ENCODE results near the gene L3MBTL4.
"Not testable (repeated sequence)": the region's sequence is repeated elsewhere in the genome, so short reads cannot be mapped to it uniquely, and the experiment has no call there.

The L3MBTL4 gene

DNA sequence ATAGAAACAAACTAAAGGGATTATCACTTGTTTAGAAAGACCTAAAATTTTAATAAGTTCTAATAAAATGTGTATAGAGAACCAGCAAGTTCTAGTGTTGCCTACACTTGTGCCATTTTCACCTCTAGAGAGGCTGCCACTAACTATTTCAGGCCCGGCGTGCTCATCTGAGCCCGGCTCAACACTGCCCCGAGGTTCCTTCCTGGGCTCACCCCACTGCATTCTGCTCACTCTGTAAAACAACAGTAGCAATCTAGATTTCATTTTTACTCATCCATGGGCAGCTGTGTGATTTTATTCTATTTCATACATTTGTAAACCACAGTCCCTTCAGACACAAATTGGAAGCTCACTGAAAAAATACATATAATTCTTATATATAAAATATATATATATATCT is 253.2 kb downstream of the L3MBTL4 start:
- DNase-seq, result no peak

DNA sequence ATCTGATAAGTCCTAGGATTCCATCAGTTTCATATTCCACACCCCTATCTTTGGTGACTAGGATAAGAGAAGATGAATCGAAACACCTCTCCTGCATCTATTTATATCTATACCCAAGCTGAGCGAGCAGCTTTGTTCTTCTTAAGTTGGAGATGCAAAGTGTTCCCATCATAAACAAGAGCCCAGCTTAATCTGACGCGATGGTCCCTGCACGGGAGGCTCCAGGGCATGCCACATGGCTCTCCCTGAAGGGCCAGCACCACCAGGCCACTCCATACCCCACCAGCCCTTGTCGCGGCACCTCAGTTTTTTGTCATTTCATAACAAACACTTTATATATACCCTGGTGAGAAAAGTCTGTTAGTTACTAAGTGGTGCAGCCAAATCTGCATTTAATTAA is 255.3 kb downstream of the L3MBTL4 start:
- DNase-seq, result no peak

DNA sequence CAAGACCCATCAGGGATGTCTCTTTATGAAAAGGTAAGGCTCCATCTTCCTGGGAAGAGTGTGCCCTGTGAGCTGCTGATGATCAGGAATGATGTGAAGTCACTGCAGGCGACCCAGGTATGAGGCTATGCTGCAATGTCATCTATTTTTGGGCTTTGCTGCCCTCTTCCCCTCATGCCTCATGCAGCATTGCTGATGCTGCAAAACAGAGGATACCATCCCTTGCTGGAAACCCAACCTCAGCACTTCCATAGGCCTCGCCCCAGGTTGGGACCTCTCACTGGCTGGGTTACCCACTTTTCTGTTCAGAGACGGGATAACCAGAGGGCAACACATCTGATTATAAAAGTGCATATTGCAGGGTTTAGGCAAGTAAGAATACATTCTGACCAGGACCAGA is 255.8 kb downstream of the L3MBTL4 start:
- no peak for DNase-seq

DNA sequence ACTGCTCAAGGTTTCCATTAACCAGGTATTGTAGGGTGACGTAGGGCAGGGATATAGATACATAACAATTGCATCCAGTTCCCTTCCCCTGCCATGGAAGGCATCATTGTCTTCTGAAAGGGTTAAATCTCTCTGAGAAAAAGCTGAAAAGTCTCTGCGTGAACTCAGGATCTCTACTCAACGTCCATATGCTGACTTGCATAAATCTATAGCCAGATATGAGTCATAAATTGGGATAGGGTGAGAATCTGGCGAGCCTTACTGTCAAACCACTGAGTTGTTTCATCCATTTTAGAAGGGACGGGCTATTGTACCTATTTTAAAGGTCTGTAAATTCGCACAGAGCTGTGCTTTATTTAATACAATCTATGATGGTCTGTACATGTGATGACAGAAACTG is 258.3 kb downstream of the L3MBTL4 start:
- DNase-seq, result no peak

DNA sequence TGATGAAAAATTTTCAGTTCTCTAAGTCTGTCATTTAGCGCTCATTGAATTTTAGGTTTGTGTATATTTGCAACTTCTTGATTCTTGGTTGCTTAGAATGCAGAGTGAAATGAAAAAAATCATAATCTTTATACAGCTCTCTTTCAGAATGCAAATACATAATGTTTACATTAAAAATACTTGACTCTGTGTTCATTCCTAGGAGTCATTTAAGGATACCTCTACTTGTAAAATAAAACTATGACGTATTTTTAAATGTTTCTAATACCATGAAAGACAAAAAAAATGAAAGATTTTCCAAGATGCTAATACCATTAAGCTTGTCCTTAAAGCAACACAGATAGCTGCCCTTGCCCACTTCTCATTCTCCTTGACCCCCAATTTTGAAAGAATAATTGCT is 259.0 kb downstream of the L3MBTL4 start:
- no peak for DNase-seq

DNA sequence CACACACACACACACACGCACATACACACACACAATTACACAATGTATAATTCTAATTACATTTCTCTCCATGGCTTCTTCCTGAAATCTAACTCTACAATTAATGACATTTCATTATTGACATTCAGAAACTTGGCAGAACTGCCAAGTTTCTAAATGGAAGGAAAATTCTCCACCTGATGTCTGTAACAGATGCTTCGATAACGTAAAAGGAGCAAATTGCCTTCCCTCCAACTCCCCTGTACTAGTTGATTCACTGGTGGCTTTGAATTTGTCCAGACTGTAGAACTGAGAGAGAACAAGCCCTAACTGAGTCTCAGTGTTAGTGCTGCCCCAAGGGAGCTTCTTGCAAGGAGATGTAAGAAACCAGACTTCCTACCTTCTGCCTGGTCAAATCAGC is 264.3 kb downstream of the L3MBTL4 start:
- no peak for DNase-seq

DNA sequence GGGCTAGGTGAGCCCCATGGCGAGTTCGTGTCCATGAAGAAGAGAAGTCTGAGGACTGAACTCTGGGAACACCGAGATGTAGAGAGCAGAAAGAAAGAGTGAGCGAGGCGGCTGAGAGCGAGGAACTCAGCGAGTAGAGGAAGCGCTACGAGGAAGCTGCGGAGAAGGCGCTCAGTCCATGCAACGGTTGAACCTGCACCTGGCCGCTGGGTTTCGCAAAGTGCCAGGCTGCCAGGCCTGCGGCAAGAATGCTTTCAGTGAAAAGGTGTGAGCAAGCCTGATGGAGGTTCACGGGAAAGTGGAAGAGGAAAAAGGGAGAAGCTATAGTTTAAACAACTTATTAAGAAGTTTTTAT is 268.4 kb downstream of the L3MBTL4 start:
- DNase-seq, result no peak

DNA sequence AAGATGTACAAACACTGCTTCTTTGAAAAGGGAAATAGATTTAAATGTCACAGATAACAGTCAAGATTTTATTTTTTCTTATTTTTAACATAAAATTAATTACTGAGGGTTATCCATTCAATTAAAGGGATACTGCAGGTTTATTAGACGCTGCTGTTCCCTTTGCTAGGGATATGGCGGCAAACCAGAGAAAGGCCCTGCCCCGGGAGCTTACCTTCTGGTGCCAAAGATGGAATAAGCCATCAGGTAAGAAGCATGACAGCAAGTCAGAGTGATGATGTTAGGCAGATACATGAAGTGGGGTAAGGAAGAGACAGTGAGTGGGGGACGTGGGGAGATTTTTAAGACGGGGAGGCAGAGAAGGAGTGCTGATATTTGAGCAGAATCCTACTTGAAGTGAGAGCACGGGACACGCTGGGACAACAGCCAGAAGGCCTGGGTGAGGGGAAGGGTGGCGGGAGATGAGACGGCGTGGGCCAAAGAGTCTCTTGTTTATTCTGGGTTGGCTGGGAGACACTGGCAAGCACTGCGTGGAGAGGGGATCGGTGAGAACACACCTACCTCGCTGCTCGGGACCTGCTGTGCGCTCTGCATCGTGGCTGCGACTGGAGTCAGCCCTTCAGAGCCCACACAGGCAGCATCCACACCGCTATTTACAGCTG is 268.9 kb downstream of the L3MBTL4 start:
- DNase-seq, result no peak

DNA sequence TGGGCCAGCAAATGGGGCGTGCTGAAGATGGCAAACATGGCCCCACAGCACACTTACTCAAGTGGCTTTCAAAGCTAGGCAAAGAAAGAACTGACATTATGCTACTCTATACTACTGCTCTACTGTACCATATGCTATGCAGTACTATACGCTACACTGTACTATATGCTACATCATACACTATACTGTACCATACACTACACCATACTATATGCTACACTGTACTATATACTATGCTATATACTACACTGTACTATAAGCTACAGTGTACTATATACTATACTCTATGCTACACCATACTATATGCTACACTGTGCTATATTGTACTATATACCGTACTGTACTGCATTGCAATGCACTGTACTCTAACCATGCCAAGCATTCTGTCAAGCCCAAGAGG is 275.7 kb downstream of the L3MBTL4 start:
- DNase-seq, result no peak

DNA sequence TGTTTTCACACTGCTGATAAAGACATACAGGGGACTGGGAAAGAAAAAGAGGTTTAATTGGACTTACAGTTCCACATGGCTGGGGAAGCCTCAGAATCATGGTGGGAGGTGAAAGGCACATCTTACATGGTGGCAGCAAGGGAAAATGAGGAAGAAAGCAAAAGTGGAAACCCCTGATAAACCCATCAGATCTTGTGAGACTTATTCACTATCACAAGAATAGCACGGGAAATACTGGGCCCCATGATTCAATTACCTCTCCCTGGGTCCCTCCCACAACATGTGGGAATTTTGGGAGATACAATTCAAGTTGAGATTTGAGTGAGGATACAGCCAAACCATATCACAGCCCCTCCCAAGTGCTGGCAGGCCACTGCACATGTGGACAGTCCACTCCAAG is 278.8 kb downstream of the L3MBTL4 start:
- not testable (repeated sequence) for DNase-seq

DNA sequence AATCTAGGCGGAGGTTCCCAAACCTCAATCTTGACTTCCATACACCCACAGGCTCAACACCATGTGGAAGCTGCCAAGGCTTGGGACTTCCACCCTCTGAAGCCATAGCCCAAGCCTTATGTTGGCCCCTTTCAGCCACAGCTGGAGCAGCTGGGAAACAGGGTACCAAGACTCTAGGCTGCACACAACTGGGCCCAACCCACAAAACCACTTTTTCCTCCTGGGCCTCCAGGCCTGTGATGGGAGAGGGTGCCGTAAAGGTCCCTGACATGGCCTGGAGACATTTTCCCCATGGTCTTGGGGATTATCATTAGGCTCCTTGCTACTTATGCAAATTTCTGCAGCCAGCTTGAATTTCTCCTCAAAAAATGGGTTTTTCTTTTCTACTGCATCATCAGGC is 279.7 kb downstream of the L3MBTL4 start:
- not testable (repeated sequence) for DNase-seq

DNA sequence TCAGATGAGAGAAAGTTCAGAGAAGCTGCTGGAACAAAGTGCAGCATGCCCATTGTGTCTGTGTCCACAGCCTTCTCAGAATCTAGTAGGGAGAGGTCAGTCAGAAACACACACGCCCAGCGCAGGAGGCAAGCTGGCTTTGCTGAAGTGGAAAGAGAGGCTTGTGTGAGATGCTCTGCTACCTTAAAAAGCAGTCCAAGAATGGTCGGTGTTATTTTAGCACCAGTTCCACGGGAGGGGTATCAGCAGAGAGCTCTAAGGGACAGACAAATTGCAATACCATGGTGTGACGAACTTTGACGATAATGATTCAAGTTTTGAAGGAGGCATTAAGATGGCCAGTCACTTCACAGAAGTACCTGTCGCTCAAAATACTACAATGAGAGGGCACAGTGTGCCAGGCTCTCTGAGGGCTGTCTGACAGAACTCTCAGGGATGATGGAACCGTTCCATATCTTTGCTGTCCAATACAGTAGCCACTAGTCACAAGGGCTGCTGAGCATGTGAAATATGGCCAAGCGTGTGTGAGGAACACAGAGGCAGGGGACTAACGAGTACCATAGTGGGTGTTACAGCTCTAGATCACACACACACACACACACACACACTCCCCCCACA is 281.9 kb downstream of the L3MBTL4 start:
- no peak for DNase-seq

DNA sequence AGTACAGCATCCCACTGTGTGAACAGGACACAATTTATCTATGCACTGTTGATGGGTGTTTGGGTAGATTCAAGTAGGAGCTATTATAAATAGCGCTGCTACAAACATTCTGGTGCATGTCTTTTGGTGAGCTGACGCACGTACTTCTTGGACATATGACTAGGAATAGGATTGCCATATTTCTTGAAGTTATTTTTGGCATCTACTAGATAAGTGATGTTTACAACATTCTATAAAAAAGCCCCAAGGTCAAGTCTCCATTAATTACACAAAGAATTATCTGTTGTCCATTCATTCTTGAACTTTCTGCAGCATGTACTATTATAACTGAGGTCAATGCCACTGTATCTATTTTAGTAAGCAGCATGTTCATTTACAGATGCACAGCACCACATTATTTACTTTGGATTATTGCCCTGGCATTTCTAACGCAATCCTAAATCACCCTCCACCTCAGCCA is 293.9 kb downstream of the L3MBTL4 start:
- no peak for DNase-seq

DNA sequence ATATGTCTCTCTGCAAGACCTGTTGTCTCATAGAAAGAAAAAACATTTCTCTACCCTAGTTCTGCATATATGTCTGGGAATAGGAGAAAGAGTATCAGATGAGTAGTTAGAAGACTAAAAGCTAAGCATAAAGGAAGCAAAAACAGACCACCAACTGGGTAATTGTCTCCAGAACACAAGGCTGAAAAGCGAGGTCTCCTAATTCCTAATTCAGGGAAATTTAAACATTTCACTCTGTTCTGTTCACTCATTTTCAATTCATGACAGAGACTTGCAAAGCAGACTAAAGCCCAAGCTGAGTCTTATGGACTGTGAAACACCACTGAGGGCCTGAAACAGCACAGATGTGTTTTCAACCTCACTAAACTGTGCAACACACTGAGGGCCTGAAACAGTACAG is 294.9 kb downstream of the L3MBTL4 start:
- DNase-seq, result no peak

DNA sequence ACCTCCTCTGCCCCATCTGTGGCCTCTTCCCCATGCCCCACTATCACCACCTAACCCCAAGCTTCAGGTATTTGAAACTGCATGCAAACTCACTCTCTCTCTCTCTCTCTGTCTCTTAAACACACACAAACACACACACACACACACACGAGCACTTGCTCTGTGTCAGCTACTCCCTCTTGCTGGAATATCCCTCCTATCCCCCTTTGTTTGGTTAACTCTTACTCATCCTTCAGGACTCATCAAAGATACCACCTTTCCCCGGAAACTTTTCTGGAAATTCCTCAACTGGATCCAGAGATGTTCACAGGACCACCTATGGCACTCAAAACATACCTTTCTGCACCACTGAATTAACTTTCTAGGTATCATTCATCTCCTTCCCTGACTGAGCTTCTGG is 296.6 kb downstream of the L3MBTL4 start:
- no peak for DNase-seq

DNA sequence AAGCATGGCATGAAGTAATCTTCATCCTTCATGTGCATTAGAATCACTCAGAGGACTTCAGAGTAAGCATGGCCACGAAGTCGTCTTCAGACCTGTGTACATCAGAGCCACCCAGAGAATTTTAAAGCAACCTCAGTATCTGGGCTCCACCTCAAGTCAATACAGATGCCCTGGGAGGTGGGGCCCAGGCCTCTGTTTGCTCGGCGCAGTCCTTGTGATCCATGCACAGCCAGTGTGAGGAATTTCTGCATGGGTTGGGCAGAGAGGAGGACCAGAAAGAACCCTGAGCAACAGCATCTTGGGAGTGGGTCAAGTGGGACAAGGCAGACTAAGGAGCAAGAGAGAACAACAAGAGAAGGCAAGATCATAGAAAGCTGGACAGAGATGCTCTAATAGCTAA is 299.0 kb downstream of the L3MBTL4 start:
- no peak for DNase-seq

DNA sequence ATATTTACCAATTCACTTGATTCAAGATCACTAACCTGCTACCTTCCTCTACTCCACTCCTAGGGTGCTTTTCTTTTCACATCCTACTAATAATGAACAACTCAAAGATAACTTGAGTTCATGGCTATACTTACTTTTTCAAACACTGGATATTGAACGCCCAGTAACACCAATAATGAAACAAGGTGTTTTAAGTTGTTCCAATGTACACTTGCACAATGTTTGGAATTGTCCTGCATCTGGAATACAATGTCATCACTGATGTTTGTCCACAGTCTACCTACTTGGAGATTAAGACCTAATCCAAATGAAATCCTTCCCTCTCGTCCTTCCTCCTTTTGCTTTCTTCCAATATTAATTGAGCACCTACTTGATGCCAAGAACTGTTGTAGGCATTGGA is 301.1 kb downstream of the L3MBTL4 start:
- DNase-seq, result no peak

DNA sequence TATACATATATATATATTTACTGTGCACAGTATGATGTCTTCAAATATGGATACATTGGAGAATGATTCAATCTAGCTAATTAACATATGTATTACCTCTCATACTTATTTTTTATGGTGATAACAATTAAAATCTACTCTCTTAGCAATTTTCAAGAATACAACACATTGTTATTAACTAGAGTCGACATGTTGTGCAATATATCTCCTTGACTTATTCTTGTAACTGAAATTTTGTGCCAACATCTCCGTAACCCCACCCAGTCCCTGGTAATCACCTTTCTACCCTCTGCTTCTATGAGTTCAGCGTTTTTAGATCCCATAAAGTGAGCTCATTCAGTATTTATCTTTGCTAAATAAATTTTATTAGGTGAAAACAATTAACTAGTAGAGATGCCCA is 303.0 kb downstream of the L3MBTL4 start:
- no peak for DNase-seq

DNA sequence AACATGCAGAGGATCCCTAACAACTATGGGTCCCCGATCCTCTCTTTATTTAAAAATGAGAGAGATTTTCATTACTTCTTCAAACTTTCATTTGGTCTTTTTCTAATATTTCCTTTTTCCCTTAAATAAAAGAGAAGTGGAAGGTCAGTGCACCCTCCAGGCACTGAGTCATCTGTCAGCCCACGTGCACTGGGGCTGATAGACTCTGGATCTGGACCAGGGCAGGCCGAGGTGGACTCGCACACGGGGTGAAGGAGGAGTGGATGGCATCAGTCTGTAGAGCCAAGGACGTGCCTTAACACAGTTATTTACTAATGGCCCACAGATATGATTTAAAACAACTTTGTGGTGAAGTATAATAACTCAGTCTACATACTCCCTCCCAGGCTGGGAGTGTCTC is 305.0 kb downstream of the L3MBTL4 start:
- DNase-seq, result no peak

DNA sequence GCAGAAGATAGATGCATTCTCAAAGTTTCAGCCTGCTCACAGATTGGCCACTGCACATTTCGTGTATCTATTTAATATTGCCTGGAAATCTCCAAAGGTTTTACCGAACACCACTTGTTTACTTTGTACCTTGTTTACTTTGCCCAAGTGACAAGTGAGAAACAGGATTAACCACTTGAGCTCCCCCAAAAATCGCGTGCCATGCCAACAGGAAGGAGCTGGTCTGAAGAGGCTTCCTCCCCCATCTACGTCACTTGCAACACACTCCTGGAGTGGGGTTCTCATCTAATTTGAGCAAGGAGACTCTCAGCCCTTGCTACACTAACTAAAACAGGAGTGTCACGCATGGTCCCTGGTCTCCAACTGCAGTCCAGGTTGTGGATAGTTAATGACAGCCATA is 306.9 kb downstream of the L3MBTL4 start:
- no peak for DNase-seq

DNA sequence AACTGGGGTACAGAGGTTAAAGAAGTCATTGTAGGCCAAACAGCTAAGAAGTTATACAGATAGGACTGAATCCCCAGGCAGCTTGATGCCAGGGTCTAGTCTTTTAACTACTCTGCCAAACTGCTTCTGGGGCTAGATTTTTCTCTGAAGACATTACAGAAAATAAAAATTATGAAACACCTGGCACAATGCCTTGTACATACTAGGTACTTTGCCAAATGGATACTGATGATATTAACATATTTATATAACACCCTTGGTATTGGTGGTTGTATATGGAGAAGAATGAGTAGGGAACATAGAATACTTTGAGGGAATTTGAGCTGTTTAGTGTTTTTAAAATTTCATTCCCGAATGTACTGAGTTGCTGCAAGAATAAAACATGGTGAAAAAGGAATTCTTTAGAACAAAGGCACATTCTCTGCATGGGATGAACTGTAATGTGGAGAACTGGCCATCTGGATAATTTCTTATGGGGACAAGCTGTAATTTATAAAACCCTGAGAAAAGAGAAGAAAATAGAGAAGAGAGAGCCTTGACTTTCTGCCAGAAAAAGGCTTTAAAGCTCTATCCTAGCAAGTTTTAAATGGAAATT is 308.5 kb downstream of the L3MBTL4 start:
- DNase-seq, result no peak

DNA sequence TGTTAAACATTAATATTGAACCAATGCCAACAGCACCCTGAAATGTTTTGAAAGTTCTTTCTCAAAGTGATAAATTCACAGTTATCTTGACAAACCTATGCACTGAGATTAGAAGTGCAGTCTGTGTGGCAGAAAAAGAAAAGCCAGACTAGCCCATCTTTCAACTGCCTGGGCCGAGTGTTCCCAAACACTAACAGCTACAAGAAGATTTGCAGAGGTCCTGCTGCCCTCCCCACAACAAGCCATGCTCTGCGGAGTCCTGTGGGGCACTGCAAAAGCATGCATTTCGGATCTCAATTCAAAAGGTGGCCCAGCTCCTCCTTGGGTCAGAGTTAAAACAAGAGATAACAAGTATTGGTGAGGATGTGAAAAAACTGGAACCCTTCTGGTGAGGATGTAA is 311.0 kb downstream of the L3MBTL4 start:
- no peak for DNase-seq

DNA sequence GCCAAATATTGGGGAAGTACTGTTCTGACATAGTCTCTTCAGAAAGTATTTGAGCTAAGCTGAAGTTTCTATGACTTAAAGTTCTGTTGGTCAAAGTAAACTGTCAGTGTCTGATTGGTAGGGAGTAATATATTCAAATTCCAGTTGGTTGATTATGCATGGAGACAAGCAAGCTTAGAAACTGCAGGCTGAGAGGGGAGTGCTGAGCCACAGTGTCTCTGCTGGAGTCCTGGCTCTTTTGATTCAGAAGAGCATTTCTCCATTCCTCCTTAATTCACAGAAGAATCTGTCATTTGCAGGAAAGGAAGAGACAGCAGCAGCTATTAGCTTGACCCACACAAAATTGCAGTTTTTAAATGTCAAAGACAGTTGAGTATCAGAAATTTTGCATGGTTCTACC is 318.0 kb downstream of the L3MBTL4 start:
- DNase-seq, result no peak

DNA sequence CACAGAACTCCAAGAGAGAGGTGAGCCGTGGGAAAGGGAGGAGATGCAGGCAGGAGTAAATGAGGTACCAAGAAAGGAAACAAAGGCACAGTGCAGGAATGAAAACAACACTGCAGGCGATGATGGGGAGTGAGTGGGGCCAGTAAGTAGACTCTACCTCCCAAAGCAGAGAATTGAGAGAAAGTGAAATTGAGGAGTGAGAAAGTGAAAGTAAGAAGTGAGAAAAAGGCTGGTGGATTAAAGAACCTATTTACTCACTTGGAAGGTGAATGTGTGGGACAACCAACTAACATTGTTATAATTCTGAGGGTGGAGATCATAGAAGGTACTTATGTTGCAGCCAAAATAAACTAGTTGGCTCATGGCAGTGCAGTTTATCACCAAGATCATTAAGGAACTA is 326.3 kb downstream of the L3MBTL4 start:
- DNase-seq, result no peak

DNA sequence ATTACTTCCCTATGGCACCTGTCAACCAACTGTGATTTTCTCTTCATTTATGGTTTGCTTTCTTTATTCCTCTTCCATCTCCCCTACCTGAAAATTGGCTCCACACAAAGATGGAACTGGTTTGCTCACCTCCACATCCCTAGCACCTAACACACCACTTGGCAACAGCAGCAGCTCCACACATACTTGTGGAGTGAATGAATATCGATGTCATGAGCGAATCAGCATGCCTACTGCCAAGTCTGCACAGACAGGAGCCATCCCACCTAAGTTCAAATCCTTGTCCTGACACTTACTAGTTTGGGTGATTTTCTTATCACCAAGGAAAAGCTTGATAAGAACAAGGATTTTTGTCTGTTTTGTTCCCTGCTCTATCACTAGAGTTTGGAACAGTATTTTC is 328.0 kb downstream of the L3MBTL4 start:
- DNase-seq, result no peak
